Neutrophil (primary cell): ENCODE data around the gene ENO2.

Experiments
- H3K27ac ChIP-seq: fragments of 200-600 bp; sonication (generic); 2 replicates; pipeline ENCODE4 v1.5.1; 2016; ENCODE audit warnings: mild to moderate bottlenecking, moderate library complexity
- H3K27me3 ChIP-seq: fragments of 200-600 bp; sonication (generic); 2 replicates; pipeline ENCODE4 v1.6.0; 2016; ENCODE audit warnings: mild to moderate bottlenecking
- H3K36me3 ChIP-seq: fragments of 200-600 bp; sonication (generic); 2 replicates; pipeline ENCODE4 v1.5.1; 2017
- H3K4me1 ChIP-seq, 2 experiments: fragments of 200-600 bp in 1 of 2; sonication (generic) in 1 of 2; 1 replicate in 1 of 2; 2 replicates in 1 of 2; pipeline versions ENCODE4 v1.5.1 to v1.6.1; 2013 to 2016; ENCODE audit warnings: low read depth in 1 of 2, low read length in 1 of 2, mild to moderate bottlenecking in 1 of 2, moderate library complexity in 1 of 2; ENCODE audit not compliant: control insufficient read depth in 1 of 2, insufficient read depth in 1 of 2
- H3K4me3 ChIP-seq, 2 experiments: fragments of 200-600 bp in 1 of 2; sonication (generic) in 1 of 2; 1 replicate in 1 of 2; 2 replicates in 1 of 2; pipeline ENCODE4 v1.5.1; 2013 to 2016; ENCODE audit warnings: low read depth in 1 of 2, low read length in 1 of 2, mild to moderate bottlenecking in 1 of 2, moderate library complexity in 1 of 2
- H3K9me3 ChIP-seq: fragments of 200-600 bp; sonication (generic); 2 replicates; pipeline ENCODE4 v1.5.1; 2016
- CTCF ChIP-seq: fragments of 200-600 bp; sonication (generic); IDR thresholded peaks from 2 replicates; pipeline ENCODE4 v1.5.1; 2016; ENCODE audit warnings: antibody characterized with exemption

The ENO2 gene

GRCh38 chr12:6947615-6948014, 33.2 kb downstream of the ENO2 start:
- Histone ChIP-seq H3K36me3 (peaks cover 10% of the 10 kb centered on the region), H3K9me3 (no peaks in the 10 kb centered on the region), H3K4me1 (peaks cover 78 to 83% of the 10 kb centered on the region in 2 experiments), H3K27ac (peak overlapping the region; percentile 93), H3K27me3 (no peaks in the 10 kb centered on the region), H3K4me3 (peak overlapping the region in 1 of 2 experiments; percentile 69)
- TF ChIP-seq CTCF, result no peak

GRCh38 chr12:6948873-6949594, 34.7 kb downstream of the ENO2 start:
- peaks cover 66 to 85% of the 10 kb centered on the region in 2 experiments for H3K4me1 ChIP-seq
- no peaks in the 10 kb centered on the region for H3K9me3 ChIP-seq
- H3K4me3 ChIP-seq, result no peak overlapping the region
- H3K27me3 ChIP-seq, result no peaks in the 10 kb centered on the region
- H3K36me3 ChIP-seq, result peaks cover 17% of the 10 kb centered on the region
- peak overlapping the region; percentile 99 for H3K27ac ChIP-seq
- peak; percentile 38 for TF ChIP-seq CTCF

- H3K4me3 ChIP-seq, result peak overlapping the region; percentile 88 to 97
- peaks cover 66 to 85% of the 10 kb centered on the region in 2 experiments for H3K4me1 ChIP-seq
Observed at GRCh38 chr12:6950401-6950801, 36.0 kb downstream of the ENO2 start.

GRCh38 chr12:6950811-6951540, 36.6 kb downstream of the ENO2 start, which contains the start of gene PTPN6:
TSS of gene PTPN6 (plus strand) at chr12:6951356. CDS start at chr12:6951513, 157 bp downstream.
- Histone ChIP-seq H3K27me3 (no peaks in the 10 kb centered on the region), H3K4me3 (peak within 1 kb of the TSS; percentile 88 to 97), H3K9me3 (no peaks in the 10 kb centered on the region), H3K27ac (peak within 1 kb of the TSS; percentile 99), H3K4me1 (peaks cover 66 to 85% of the 10 kb centered on the region in 2 experiments), H3K36me3 (peaks cover 36% of the 10 kb centered on the region)
- peak; percentile 51 for TF ChIP-seq CTCF

More at GRCh38 chr12:6950401-6950801, 36.0 kb downstream of the ENO2 start:
- Histone ChIP-seq H3K27ac (peak overlapping the region; percentile 99), H3K27me3 (no peaks in the 10 kb centered on the region), H3K36me3 (peaks cover 31% of the 10 kb centered on the region), H3K9me3 (no peaks in the 10 kb centered on the region)
- peak; percentile 58 for TF ChIP-seq CTCF

GRCh38 chr12:6951551-6952120, 37.3 kb downstream of the ENO2 start:
- Histone ChIP-seq H3K9me3 (no peaks in the 10 kb centered on the region), H3K4me3 (peak overlapping the region; percentile 88 to 97), H3K27me3 (no peaks in the 10 kb centered on the region), H3K36me3 (peaks cover 43% of the 10 kb centered on the region), H3K4me1 (peaks cover 66 to 85% of the 10 kb centered on the region in 2 experiments), H3K27ac (peak overlapping the region; percentile 99)
- TF ChIP-seq CTCF, result no peak
